ENCODE measurements around the gene LAMB4. TPM values are rescaled to one million over a fixed set of nuclear protein-coding genes. Genes with fewer than 3 reads are reported as not detected.

The LAMB4 gene
- total and polyA plus RNA-seq, 5 experiments from 2014 or later: 0.27 to 1.4 TPM; not detected in 3

DNA sequence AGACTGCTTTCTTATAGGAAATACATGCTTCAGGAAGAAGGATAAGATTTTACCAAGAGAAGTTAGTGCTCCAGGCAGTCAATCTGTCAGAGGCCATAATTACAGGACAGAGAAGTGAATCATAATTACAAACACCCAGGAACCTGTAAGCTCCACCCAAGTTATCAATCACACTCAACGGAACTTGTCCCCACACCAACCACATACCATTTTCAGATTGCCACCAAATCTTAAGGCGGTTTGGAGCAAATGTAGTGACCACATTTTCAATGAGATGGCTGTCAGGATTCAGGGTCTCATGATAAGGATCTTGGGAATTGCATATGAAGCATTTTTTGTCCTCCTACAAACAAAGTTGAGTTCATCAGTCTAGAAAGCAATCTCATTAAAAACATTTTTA lies 132.0 kb downstream of the LAMB4 start:
- POLR2A ChIA-PET: no interaction called here
- Mint-ChIP-seq H3K27me3 (peaks cover 17 to 57% (median 42%) of the 10 kb centered on the region in 5 donors), H3K4me1 (peaks cover 7 to 19% (median 13%) of the 10 kb centered on the region in 4 donors)

DNA sequence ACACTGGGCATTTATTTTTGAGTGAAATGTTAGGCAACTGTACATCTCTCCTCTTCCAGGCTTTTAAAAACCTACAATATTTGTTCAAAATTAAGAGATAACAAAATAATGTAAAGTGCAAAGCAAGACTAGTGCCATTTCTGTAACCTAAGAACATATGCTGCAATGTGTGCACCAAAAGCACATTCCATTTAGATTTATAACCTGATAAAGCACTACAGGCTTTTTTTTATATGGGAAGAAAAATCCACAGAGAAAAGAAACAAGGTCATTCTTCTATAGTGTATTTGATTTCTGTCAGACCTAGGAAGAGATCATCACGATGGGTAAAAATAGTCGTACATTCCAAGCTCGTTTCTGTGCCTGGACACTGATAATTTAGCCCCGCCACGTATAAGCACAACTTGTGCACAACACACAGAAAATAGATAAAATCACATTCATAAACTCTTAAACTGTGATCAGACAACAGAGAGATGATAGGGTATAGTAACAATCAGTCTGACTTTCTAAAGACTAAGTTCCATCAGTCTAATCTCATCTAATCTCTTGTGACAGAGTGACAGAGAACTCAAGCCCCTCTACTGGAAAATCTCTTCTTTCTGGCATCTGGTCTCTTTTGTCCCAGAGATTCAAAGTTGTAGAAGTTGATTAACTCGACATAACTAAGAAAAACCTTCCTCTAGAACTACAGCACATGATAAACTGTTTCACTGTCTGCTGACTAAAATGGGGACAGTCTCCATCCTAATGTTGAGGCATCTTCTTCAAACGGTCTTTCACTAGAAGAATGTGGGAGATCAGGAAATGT lies 133.9 kb downstream of the LAMB4 start:
- peaks cover 11 to 54% (median 37%) of the 10 kb centered on the region in 5 donors for H3K27me3 Mint-ChIP-seq
- peaks cover 0 to 4% (median 0%) of the 10 kb centered on the region in 3 donors for H3K36me3 Mint-ChIP-seq
- ATAC-seq: no peak
- POLR2A ChIA-PET: no interaction called here
- H3K9me3 Mint-ChIP-seq: peaks cover 0 to 2% (median 0%) of the 10 kb centered on the region in 9 donors
- no peak overlapping the region for H3K27ac Mint-ChIP-seq
- H3K4me3 Mint-ChIP-seq: no peak overlapping the region
- DNase-seq: no peak
- H3K4me1 Mint-ChIP-seq: peaks cover 0 to 7% (median 3%) of the 10 kb centered on the region in 4 donors

More for the DNA sequence above, 132.0 kb downstream of the LAMB4 start:
- Mint-ChIP-seq H3K9me3 (no peaks in the 10 kb centered on the region), H3K4me3 (no peak overlapping the region), H3K27ac (no peak overlapping the region), H3K36me3 (peaks cover 0 to 4% (median 0%) of the 10 kb centered on the region in 3 donors)
- DNase-seq: no peak
- no peak for ATAC-seq

DNA sequence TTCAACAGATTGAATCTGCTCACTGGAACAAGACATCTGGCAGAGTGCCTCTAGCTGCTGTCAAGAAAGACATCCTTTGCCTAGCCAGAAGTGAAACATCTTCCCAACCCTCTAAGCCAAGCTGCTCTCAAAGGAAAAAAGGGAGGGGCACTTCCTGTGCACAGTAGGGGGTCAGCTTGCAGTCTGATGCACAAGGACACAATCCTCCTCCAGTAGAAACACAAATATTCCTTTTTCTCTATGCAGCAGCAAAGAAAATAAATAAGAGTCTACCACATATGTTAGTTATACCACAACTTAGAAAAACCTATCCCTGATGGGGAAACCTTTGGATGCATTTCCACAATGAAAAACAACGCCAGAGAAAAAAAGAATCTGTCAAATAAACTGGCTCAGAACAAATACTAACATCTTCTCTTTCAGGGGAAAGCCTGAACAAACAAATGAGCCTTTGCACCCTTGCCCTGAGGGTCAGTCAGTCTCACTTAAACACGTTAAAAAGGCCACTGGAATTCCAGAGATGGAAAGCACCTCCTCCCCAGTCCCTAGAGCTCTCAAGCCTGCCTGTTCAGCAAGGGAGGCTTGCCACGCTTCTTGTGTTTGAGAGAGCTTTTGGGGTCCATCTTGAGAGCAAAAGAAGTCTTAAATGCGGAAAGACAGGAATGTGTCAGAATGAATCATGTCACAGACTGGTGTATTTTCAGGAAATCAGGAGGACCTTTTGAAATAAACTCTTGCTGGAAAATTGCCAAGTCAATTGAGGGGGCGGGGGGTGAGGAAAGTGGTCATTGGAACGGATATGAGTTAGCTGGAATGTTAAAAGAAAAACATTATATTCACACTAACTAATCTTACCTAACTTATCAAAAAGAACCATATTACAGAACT lies 134.7 kb downstream of the LAMB4 start:
- H3K4me3 Mint-ChIP-seq: no peak overlapping the region
- peaks cover 8 to 49% (median 31%) of the 10 kb centered on the region in 5 donors for H3K27me3 Mint-ChIP-seq
- no peaks in the 10 kb centered on the region for H3K4me1 Mint-ChIP-seq
- POLR2A ChIA-PET: no interaction called here
- H3K36me3 Mint-ChIP-seq: peaks cover 0 to 4% (median 0%) of the 10 kb centered on the region in 3 donors
- H3K27ac Mint-ChIP-seq: no peak overlapping the region
- no peak for DNase-seq
- ATAC-seq: no peak
- H3K9me3 Mint-ChIP-seq: peaks cover 0 to 2% (median 0%) of the 10 kb centered on the region in 9 donors

DNA sequence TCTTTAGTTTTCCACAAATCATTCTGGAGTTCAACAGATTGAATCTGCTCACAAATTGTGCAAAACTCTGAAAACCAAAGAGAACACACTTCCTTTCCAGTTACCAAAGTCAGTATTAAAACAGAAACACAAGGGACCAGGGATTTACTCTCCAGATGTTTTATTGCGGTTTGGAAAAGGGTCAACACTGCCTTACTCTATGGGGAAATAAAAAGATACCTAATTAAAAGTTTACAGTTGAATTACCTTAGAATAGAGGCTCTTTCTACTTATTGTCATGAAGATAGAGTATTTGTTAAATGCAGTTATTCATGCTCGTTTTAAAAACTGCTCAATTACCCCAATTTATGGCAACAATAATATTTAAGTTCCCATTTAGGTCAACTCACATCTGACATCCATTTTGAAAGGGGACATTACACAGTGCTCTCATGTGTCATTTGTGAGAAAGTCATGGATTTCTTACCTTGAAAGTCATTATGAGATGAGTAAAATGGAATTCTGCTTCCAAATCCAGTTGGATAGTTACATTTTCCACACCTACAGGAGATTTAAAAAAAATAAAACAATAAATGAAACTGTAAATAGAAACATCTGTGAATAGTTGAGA lies 135.6 kb downstream of the LAMB4 start:
- H3K4me1 Mint-ChIP-seq: no peaks in the 10 kb centered on the region
- POLR2A ChIA-PET: no interaction called here

DNA sequence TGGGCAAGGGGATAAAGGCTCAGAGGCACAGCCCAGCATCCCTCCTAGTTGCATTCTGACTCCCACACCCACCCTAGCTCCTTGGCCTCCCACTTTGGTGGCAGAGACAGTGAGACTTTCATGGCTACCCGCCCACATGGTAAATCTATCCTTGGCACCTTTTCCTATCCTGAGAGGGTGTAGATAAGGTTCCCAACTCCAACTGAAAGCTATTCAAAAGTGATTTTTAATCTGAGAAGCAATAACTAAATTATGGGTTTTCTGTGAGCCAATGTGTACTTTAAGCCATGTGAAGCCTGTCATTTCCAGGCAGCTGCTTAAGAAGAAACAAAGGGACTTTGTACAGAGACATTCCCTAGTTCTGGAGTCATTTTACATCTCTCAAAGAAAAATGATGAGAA lies 136.3 kb downstream of the LAMB4 start:
- DNase-seq (no peak), ATAC-seq (no peak)
- POLR2A ChIA-PET: no interaction called here
- H3K4me3 Mint-ChIP-seq: no peak overlapping the region
- H3K9me3 Mint-ChIP-seq: peaks cover 0 to 2% (median 0%) of the 10 kb centered on the region in 9 donors
- no peak overlapping the region for H3K27ac Mint-ChIP-seq
- peaks cover 0 to 6% (median 0%) of the 10 kb centered on the region in 3 donors for H3K36me3 Mint-ChIP-seq
- H3K4me1 Mint-ChIP-seq: no peaks in the 10 kb centered on the region
- peaks cover 10 to 55% (median 36%) of the 10 kb centered on the region in 5 donors for H3K27me3 Mint-ChIP-seq

More for the DNA sequence above, 135.6 kb downstream of the LAMB4 start:
- Mint-ChIP-seq H3K9me3 (peaks cover 0 to 2% (median 0%) of the 10 kb centered on the region in 9 donors), H3K4me3 (no peak overlapping the region), H3K27me3 (peaks cover 8 to 52% (median 35%) of the 10 kb centered on the region in 5 donors), H3K27ac (no peak overlapping the region), H3K36me3 (peaks cover 0 to 4% (median 0%) of the 10 kb centered on the region in 3 donors)
- ATAC-seq (no peak), DNase-seq (no peak)

DNA sequence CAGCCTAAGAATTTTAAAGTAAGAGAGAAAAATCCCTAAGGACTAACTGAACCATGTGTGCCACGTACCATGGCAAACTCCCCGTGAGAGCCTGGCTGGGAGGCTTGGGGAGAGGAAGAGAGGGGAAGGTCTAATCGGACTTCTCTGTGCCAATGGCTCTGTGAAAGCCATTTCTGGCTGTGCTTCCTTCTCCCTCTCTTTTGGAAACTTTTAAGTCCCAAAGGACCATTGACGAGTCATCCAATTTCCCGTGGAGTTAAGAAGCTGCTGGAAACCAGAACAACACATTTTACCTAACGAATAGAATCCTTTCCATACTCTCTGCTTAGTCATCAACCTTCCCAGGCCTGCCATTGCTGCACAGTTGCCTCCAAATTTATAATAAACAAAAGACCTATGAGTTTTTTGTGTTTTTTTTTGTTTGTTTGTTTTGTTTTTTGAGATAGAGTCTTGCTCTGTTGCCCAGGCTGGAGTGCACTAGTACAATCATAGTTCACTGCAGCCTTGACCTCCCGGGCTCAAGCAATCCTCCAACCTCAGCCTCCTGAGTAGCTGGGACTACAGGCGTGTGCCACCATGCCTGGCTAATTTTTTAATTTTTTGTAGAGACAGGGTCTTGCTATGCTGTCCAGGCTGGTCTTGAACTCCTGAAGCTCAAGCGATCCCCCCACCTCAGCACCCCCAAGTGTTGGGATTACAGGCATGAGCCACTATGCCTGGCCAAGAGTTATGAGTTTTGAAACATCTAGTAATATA lies 140.4 kb downstream of the LAMB4 start:
- no peak overlapping the region for H3K27ac Mint-ChIP-seq
- no peak for DNase-seq
- H3K27me3 Mint-ChIP-seq: peaks cover 26 to 57% (median 45%) of the 10 kb centered on the region in 5 donors
- ATAC-seq: no peak
- peaks cover 0 to 11% (median 3%) of the 10 kb centered on the region in 3 donors for H3K36me3 Mint-ChIP-seq
- no peak overlapping the region for H3K4me3 Mint-ChIP-seq
- POLR2A ChIA-PET: no interaction called here
- peaks cover 0 to 3% (median 0%) of the 10 kb centered on the region in 9 donors for H3K9me3 Mint-ChIP-seq
- H3K4me1 Mint-ChIP-seq: no peaks in the 10 kb centered on the region

DNA sequence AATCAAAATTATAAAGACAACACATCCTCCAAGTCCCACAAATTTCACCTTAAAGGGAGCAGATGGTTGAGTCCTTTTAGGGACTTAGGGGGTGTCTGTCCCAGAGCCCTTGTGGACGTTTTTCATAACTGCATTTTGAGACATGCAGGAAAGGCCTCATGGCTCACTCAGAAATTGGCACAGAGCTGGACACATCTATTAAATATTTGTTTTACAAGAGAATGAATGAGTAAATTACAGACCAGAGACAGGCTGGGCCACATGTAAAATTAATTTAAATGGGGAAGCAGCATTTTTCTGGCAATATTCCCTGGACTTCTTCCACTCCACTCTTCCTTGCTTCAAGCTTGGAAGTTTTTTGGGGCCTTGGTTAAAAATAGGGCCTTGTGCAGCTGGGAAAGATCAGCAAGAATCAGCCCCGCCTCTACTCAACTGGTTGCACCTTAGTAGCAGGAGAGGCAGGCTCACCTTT lies 147.2 kb downstream of the LAMB4 start:
- ATAC-seq (no peak), DNase-seq (no peak)
- no peaks in the 10 kb centered on the region for H3K4me1 Mint-ChIP-seq
- POLR2A ChIA-PET: no interaction called here
- peaks cover 12 to 17% (median 14%) of the 10 kb centered on the region in 5 donors for H3K27me3 Mint-ChIP-seq
- no peak overlapping the region for H3K27ac Mint-ChIP-seq
- H3K4me3 Mint-ChIP-seq: no peak overlapping the region
- H3K36me3 Mint-ChIP-seq: peaks cover 0 to 3% (median 0%) of the 10 kb centered on the region in 3 donors
- peaks cover 0 to 3% (median 0%) of the 10 kb centered on the region in 9 donors for H3K9me3 Mint-ChIP-seq

DNA sequence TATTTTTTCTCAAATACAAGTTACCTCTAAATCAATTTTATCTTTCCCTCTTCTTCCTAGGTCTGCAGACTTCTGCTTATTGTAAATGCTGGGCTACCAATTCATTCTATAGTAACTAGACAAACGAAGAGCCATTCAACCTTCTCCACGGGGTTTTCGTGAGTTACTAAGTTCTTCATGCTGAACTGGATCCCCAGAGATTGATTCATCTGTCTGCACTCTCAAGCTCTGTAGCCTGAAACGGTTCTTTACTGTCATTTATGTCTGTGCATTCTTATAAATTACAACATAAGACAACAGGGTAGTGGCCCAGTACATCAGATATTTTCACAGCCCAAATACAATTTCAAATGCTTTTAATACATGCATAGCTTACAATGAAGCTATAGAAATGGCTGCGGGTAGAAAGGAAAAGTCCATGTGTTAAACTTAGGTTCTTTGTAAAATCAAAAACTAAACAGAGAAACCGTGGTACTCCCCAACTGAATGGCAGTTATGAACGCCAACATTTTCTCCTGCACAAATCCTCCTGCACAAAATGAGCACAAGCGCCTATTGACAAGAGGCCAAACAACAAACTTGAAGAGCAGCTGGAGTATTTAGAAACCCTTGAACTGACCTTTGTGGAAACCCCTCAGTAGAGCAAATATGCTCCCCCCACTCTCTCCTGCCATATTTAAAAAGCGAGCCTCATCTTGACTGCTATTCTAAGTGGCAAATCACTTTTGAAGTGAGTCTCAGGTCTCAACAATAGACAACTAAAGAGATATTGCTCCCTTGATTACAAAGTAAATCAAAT lies 147.9 kb downstream of the LAMB4 start:
- ATAC-seq: no peak

DNA sequence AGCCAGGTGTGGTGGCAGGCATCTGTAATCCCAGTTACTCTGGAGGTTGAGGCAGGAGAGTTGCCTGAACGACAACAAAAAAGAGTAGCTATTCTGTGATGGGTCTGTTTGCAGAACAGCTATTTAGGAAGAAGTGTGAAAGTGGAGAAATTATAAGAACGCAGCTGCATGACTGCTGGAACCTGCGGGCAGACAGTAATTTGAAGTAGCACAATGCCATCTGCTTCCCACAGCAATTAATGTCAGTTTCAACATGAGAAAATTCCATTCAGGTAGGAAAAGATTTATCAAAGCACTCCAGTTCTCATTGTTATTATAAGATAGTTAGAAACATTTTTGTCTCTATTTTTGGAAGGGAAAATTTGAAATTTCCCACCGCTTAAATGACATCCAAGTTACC lies 148.7 kb downstream of the LAMB4 start:
- peaks cover 0 to 3% (median 0%) of the 10 kb centered on the region in 3 donors for H3K36me3 Mint-ChIP-seq
- POLR2A ChIA-PET: no interaction called here
- H3K9me3 Mint-ChIP-seq: no peaks in the 10 kb centered on the region
- no peaks in the 10 kb centered on the region for H3K4me1 Mint-ChIP-seq
- H3K27ac Mint-ChIP-seq: no peak overlapping the region
- H3K4me3 Mint-ChIP-seq: no peak overlapping the region
- ATAC-seq: no peak
- no peak for DNase-seq
- peaks cover 0 to 9% (median 6%) of the 10 kb centered on the region in 5 donors for H3K27me3 Mint-ChIP-seq

More for the DNA sequence above, 147.9 kb downstream of the LAMB4 start:
- POLR2A ChIA-PET: no interaction called here
- peaks cover 7 to 15% (median 8%) of the 10 kb centered on the region in 5 donors for H3K27me3 Mint-ChIP-seq
- DNase-seq: no peak
- H3K4me3 Mint-ChIP-seq: no peak overlapping the region
- H3K4me1 Mint-ChIP-seq: no peaks in the 10 kb centered on the region
- peaks cover 0 to 3% (median 0%) of the 10 kb centered on the region in 9 donors for H3K9me3 Mint-ChIP-seq
- H3K36me3 Mint-ChIP-seq: peaks cover 0 to 3% (median 0%) of the 10 kb centered on the region in 3 donors
- no peak overlapping the region for H3K27ac Mint-ChIP-seq

DNA sequence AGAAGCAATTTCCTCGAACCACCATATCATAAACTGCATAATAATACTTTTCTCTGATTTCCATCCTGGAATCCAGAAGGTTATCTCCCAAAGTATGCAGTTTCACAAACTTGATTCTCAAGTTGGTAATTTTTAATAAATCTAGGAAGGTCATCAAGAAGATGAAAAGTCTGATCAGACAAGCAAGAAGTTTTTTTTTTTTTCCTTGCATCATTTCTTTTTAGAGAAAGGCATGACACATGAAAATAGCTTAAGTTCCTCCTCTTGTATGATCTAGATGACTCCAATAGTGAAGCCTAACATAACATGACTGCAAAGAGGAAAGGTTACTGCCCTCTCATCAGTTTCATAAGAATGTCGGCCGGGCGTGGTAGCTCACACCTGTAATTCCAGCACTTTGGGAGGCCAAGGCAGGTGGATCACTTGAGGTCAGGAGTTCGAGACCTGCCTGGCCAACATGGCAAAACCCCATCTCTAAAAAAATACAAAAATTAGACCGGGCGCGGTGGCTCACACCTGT lies 149.4 kb downstream of the LAMB4 start:
- Mint-ChIP-seq H3K9me3 (no peaks in the 10 kb centered on the region), H3K36me3 (no peaks in the 10 kb centered on the region), H3K4me3 (no peak overlapping the region), H3K4me1 (no peaks in the 10 kb centered on the region), H3K27me3 (peaks cover 0 to 8% (median 5%) of the 10 kb centered on the region in 5 donors), H3K27ac (no peak overlapping the region)
- ATAC-seq (no peak), DNase-seq (no peak)
- POLR2A ChIA-PET: no interaction called here

DNA sequence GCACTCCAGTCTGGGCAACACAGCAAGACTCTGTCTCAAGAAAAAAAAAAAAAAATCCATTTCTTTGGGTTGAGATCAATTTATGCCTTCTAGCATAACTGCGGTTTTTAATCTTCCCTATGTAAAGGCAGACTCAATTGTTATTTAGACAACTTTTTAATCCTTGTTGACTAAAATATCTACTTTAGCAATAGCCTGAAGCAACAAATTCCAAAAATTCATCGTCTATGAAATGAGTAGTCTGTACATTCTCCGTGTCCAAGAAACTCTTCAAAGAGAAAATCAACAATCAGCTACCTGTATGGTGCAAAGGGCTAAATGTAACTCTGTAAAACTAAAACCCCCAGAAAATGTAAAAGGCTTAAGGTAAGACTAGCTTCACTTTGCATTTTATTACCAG lies 150.0 kb downstream of the LAMB4 start:
- POLR2A ChIA-PET: no interaction called here
- Mint-ChIP-seq H3K4me1 (no peaks in the 10 kb centered on the region), H3K27ac (no peak overlapping the region), H3K36me3 (no peaks in the 10 kb centered on the region), H3K4me3 (no peak overlapping the region), H3K9me3 (no peaks in the 10 kb centered on the region), H3K27me3 (peaks cover 0 to 10% (median 5%) of the 10 kb centered on the region in 5 donors)
- DNase-seq: no peak
- ATAC-seq: no peak

All from naive thymus-derived CD8-positive, alpha-beta T cell (primary cell).